Measurements from ENCODE around the gene RPAIN.

RPAIN gene, protein sequence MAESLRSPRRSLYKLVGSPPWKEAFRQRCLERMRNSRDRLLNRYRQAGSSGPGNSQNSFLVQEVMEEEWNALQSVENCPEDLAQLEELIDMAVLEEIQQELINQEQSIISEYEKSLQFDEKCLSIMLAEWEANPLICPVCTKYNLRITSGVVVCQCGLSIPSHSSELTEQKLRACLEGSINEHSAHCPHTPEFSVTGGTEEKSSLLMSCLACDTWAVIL

DNA sequence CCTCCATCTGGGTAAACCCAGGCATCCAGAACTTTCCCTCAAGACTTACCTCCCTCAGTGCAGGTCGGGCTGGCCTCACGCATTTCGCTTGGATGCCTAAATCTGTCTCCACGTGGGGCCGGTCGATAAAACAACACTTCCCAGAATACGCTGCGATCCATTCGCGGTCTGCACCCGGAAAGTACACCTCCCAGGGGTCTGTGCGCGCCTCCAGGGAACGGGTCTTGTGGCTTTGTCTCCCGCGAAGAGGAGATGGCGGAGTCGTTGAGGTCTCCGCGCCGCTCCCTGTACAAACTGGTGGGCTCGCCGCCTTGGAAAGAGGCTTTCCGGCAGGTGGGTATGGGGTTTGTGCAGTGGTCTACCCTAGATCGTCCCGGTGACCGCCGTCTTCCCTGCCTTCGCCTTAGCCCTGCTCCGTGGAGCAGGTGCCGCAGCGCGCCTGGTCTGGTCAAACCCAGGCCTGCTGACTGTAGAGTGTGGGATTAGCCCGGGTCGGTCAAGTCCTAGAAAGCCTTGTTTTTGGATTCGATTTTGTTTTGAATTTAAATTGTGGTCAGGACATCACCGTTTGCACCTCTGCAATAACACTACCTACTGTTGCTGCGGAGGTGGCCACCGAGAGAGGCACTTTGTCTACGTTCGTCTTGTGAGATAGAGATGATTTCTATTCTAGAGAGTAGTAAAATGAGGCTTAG, at the start of gene RPAIN:
Gene RPAIN, plus strand, starts transcription at position 224 of the 695 bp plus-strand sequence. Its CDS starts 29 bp downstream, at position 253.
- peak; percentile 97 for DNase-seq

DNA sequence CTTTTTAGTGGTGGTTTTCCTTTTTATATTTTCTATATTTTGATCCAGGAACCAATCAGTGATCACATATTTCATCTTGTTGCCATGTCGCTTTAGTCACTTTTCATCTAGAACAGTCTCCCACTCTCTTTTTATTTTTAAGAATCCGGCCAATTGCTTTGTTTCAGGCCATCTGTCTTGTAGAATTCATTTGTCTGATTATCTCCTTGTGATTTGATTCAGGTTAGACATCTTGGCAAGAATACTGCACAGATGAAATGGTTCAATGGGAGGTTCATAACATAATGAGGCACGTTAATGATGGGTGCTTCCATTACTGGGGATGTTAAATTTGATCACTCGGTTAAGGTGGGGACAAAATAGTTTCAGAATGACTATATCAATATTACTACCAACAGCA, 49.6 kb upstream of the RPAIN start:
- no peak for DNase-seq

DNA sequence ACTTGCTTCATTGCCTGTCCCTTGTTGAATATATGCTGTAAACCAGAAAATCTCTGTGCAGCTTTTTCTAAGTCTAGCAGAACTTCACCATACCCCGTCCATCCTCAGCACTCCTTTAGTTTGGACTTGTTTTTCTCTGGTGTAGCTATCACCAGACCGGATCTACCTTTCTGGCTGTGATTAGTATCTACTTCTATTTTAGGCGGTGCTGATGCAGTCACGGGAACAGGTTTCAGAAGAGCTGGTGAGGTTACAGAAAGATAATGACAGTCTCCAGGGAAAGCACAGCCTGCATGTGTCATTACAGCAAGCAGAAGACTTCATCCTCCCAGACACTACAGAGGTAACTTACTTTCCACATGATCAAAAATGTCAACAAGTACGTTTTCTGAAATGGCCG, 46.9 kb upstream of the RPAIN start:
- no peak for DNase-seq

DNA sequence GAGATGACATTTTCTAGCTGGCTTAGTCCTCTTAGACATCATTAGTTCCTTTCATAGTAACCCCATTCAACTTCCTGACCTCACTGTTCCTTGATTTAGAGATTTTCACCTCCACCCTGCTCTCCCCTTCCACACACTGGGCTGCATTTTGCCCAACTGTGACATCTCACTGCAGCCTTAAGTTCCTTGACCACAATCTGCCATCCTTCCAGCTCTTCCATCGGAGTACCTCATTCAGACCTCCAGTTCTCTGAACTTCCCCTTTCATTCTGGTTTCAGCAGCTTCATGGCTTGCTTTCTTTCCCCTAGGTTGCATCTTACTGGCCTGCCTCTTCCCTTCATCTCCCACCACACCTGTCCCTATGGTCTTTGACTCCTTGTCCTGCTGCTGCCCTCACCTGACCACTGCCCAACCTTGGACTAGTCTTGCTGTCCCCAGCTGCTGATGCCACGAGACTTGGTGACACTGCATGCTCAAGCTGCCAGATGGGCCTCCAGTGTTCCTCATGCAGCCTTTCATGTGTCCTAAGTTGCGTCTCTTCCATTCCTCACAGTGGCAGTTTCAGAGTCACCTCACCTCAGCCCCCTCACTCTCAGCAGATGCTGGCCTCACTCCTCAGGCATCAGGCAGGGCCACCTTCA, 41.3 kb upstream of the RPAIN start:
- DNase-seq = no peak

DNA sequence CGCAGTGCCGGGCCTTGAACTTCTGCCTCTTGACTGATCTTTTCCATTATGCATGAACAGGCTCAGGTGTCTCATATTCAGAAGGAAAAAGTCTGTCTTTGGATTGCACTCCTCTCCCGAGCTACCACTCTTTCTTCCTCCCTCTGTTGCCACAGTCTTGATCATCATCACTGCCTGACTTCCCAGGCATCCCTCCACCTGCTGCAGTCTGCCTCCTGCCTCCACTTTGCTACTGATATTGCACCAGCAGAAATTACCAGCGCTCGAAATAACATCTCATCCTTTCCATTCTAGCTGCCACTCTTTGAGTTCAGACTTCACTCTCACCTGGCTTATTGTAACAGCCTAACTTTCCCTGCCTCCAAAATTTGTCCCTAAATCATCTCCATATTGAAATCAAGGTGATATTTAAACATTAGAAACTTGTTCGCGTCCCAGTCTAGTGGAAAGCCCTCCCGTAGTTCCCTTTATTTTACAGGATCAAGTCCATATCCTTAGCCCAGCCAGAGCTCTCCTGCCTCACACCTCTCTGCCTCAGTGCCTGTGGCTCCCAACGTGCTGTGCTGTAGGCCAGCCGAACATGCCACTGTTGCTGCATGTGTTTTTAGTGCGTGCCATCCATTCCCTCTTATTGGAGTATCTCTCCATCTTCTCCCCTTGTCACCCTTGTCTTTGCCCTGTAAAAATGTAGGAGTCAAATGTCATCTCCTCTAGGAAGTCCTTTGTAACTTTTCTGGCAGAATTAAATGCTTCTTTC, 40.5 kb upstream of the RPAIN start:
- no peak for DNase-seq

DNA sequence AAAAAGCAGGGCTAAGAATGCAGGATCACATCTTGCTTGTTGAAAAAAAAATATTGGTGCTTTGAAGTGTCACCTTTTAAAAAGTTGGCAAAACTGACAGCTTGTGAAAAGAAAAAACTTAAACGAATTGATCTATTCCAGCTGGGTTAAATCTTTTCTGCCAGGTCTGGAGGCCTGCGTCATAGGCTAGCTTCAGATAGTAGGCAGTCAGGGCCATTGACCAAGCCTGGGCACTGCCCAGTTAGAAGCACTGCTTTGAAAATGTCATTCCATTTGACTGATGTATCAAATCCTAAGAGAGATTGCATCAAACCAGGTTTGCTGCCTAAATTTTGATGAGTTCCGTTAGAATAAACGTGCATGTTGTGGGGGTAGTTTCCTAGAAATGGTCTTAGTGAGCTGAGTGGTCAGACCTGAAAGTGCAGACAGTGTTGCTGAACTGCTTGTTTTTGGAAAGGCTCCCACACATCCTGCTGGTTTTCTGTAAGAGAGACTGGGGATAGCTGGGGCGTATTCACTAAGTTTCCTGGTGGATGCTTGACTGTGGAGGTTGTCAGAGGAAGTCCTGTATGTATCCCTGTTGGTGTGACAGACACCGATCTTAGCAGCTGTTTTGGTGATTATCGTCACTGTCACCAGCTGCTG, 39.4 kb upstream of the RPAIN start:
- DNase-seq = no peak

DNA sequence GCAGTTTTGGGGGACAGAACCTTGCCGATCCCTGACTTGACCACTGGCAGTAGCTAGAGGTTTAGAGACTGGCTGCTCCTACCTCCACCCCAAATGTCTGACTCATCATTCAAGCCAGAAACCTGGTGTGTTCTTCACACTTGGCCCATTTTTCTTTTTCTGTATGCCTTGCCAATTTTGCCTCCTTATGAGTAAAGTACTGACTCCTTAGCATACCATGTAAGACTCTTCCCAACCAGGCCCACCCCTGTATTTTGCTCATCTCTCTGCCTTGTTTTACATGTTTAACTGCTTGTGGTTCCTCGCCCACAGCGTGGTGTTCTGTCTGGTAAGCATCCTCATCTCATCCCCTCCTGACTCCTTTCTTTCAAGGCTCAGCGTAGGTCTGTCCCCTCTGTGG, 38.4 kb upstream of the RPAIN start:
- no peak for DNase-seq

DNA sequence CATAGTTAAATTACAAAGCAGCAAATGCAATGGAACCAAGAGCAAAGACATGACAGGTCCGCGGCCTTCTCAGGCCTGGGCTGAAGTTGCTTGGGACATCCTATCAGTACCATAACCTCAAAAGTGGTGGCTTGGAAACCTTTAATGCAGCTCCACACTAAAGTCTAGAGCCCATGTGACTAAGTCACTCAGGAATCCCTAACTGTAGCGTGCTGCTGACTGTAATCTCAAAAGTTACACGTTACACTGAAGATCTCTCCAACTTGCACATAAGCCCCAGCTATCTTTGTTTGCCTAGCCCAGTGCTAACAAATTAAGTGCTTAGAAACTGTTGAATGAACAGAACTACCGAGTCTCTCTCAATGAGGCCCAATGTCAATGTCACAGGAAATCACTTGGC, 28.3 kb upstream of the RPAIN start:
- DNase-seq = no peak

DNA sequence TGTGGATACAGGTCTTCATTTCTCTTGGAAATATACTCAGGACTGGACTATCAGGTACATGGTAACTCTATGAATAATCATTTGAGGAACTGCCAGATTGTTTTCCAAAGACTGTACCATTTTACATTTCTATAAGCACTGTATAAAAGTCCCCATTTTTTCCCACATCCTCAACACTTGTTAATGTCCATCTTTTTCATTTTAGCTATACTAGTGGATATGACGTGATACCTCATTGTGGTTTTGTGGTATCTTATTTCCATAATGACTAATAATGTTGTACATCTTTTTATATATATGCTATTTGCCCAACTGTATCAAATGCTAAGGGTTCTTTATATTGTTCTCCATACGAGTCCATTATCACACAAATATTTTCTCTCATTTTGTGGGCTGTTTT, 23.4 kb upstream of the RPAIN start:
- no peak for DNase-seq

DNA sequence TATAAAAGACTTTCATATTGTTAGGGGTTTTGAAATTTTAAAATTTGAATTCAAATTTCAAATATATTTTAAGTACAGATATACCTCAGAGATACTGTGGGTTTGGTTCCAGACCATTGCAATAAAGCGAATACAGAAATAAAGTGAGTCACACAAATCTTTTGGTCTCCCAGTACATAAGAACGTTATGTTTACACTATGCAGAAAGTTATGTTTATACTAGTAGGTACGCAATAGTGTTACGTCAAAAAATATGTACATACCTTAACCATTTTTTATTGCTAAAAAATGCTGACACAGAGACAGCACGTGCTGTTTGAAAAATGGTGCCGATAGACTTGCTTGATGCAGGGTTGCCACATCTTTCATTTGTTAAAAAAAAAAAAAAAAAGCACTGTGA, 20.2 kb upstream of the RPAIN start:
- no peak for DNase-seq

DNA sequence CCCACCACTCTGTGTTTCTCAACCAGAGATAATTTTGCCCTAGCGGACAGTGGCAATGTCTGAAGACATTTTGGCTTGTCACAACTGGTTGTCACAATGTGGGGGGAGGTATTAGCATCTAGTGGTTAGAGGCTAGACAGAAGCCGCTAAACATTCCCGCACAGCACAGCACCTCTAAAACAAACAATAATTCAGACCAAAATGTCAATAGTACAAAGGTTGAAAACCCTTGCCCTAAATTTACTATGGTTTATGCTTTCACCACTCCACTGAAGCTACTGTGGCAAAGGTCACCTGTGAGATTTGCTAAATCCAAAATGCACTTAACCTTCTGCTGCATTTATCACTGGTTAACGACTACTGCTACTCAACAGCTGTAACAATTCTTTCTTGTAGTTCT, 14.6 kb upstream of the RPAIN start:
- DNase-seq = no peak

DNA sequence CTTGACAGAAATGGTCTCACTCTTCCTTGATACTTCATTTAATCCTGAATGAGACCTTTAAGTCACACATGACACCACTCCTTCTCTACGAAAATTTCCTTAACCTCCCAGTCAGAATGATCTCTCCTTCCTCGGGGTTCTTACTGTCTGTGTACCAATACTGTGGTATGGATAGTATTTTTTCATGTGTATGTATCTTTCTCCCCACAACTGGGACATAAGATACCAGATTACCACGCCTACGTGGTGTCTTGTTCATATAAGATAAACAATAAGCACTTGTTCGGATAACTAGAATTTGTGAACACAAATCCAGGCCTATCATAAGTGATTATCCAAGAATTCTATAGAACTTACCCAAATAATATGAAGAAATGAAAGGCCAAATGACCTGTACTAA, 11.8 kb upstream of the RPAIN start:
- peak; percentile 24 for DNase-seq

DNA sequence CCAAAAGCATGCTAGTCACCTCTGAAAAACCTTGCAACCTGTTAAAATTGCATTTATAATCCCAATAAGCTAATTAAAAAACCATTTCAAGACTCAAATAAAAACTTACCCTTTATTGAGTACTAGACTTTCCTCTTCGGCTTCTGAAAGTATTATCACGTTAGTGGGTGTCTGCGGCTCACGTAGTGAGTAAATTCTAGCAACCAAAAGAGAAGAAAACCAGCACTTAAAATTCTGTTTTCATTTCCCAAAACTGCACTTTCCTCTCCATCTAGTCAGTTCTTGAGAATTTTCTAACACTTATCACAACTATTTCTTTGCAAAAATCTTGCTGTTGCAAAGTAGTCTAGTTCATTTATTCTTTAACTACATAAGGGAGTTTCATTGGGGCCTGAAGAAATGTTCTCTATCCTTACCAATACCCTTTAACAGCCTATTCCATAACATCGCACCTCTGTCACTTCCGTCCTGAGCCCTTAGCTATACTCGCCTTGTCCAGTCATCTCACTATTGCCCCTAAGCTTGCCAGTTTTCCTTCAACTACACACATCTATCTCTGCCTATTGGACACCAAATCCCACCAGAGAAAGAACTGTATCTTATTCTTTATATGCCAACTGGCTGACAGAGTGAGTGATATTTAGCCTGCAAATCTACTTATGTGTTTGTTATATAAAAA, 9.2 kb upstream of the RPAIN start:
- DNase-seq = no peak

DNA sequence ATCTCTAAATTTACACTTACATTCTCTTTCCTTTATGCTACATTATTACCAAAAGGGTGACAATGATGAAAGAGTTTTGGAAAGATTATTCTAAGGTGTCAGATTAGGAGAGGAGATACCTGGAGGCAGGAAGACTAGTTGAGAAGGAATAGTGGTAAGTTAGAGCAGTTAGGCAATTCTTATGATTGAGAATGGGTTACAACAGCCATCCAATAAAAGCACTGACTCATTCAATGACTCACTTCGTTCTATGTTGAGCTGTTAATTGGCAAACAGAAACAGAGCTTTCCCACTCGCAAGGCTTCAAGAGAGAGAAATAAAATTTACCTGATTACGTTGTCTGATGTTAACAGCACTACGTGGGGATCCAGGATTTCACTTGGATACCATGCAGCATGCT, 6.3 kb upstream of the RPAIN start:
- no peak for DNase-seq

DNA sequence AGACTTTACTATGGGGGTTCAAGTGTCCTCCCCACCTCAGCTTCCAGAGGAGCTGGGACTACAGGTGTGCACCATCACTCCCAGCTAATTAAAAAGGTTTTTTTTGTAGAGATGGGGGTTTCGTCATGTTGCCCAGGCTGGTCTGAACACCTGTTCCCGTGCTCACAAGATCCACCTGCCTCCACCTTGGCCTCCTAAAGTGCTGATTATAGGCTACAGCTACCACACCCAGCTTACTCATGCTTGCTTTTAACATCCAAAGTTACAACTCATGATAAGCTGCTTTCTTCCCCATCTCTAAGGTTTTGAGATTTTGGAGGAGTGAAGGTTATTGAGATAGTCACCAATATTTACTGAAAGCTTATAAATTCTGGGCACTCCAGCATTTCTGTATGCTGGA, 3.1 kb upstream of the RPAIN start:
- DNase-seq = no peak

DNA sequence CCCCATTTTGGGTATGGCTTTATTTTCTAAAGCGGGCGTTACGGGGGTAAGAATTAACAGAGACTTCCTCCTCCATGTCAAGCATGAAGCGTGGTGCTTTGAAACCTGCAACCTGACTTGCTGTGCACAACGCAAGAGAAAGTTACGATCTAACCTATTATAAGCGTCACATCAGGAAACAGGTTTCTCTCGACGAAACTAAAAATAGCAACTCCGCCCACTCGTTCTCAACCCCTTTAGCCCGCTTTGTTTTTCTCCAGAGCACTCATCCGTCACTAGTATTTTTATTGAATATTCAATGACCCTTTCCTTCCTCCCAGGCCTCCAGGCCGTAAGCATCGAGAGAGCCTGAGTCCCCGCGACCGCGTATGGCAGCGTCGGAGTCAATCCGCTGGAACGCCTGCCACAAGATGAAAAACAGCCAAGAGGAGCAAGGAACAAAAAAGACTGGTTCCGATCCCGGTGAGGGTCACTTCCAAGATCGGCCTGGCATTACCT, 1.1 kb upstream of the RPAIN start:
- DNase-seq = peak; percentile 71

DNA sequence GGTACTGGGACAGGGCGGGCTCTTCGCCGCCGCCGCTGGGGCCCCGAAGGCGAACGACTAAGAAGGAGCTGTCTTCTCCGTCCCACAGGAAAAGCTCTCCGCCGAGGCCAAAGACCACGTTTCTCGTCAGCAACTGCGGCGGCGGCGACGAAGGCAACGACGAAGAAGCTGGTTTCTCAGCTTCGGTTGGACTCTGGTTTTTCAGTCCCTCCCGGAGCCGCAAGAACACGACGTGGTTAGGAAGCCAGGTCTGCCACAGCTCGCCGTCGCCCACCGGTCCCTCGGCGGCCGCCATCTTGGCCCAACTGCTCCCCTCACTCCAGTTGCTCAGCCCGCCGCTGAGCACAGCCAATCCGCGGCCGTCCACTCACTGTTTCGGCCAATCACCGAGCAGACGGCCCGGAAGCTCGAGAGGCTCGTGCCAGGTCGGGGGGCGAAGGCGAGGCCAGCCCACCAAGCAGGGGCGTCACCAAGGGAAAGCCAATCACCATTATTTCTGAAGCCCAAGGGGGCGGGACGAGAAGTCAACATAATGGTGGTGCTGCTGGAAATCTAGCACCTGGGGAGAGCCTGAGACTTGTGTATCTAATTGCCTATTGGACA, 525 bp upstream of the RPAIN start, which contains the start of gene NUP88:
Gene NUP88, minus strand, starts transcription at position 307 of the 603 bp plus-strand sequence. Its CDS starts 12 bp downstream, at position 295.
- peak; percentile 99 for DNase-seq

DNA sequence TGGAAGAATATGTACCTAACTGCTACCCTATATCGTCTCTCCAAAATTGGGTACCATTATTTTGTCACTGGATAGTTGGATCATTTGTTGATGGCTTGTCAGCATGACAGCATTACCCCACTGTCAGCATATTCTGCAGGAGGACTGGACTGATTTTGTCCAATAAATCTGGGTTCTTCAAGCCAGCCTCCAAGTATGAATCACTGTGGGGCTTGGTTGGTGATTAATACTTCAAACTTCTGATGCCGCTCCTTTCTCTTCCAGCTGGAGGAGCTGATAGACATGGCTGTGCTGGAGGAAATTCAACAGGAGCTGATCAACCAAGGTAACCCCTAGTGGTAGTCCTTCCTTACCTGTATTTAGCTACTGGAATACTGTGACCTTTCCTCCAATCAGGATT, 2.5 kb downstream of the RPAIN start:
- DNase-seq = no peak

DNA sequence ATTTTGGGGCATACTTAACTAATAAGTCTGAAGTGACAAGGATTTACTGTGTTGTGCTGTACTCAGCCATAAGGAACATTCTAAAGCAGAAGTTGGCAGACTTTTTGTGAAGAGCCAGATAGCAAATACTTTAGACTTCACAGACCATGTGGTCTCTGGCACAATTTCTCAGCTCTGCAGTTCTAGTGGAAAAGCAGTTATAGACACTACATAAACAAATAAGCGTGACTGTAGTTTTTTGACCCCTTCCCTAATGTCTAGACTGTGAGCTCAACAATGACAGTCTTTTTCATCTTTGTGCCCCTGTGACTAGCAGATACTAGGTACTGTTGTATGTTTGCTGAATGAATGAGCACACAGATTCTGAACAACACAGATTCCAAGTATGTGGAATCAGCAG, 4.9 kb downstream of the RPAIN start:
- no peak for DNase-seq

DNA sequence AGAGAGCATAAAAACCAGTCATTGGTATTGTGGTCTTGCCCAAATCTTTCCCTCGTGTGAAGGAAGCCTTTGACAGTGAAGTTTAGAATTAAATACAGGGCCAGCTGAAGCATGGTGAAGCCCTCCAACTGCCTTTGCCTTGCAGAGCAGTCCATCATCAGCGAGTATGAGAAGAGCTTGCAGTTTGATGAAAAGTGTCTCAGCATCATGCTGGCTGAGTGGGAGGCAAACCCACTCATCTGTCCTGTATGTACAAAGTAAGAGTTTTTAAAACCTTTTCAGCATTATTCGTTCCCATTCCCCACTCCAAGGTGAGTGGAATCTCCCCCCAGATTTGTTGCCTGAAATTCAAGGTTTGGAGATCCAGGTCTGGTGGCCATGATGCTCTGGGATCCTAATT, 5.8 kb downstream of the RPAIN start:
- DNase-seq = no peak

DNA sequence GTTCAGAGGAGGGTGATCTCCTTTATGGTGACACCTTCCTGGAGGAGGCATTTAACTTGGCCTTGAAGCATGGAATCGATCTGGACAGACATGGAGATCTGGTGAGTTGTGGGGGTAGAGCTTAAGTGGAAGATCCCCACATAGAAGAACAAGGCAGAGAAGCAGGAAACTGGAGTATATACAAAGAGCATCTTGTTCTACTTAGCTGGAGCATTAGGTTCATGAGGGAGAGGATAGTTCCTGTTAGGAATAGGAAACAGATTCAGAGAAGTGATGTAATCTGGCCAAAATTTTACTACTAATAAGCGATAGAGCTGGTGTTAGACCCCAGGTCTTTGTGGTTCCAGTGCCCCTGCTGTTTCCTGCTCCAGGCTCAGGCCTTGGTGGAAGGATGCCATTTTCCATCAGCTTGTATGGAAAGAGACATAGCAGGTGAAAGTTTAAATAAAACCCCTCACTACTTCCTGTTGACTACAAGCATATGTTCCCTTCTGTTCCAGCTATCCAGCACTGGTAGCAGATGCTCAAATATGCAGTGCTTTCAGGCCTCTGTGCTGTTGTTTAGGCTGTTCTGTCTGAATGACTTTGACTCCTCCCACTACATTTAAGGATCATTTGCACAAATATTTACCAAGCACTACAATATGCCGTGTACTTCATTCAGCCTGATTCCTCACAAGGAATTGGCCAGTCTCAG, 9.4 kb downstream of the RPAIN start:
- no peak for DNase-seq
